Tibial artery (tissue), 4 donors: ENCODE data around the gene MICB.
A peak's percentile ranks its signal among the peaks of the same experiment; 100 is the strongest.

Experiments used
- DNase-seq, 2 donors: peaks; one replicate each; pipeline ENCODE4 v3.0.0-alpha.2; 2019
- H3K27ac ChIP-seq, 2 donors: fragments of 200-600 bp; sonication (generic) in 1 of 2; 1 replicate in 1 of 2; 2 replicates in 1 of 2; pipeline ENCODE4 v1.5.1; 2018 to 2019; ENCODE audit warnings: mild to moderate bottlenecking in 1 of 2
- H3K27me3 ChIP-seq, 2 donors: fragments of 200-600 bp; sonication (generic) in 1 of 2; one replicate each; pipeline versions ENCODE4 v1.5.1 to v1.6.0; 2016 to 2019
- H3K36me3 ChIP-seq, 3 donors: fragments of 200-600 bp; sonication (generic) in 2 of 3; one replicate each; pipeline ENCODE4 v1.5.1; 2016 to 2019; ENCODE audit warnings: mild to moderate bottlenecking in 2 of 3
- H3K4me1 ChIP-seq, 4 donors: fragments of 200-600 bp; sonication (generic) in 2 of 4; 1 replicate in 3 of 4; 2 replicates in 1 of 4; pipeline ENCODE4 v1.5.1; 2016 to 2019
- H3K4me3 ChIP-seq, 2 donors: fragments of 200-600 bp; sonication (generic) in 1 of 2; 1 replicate in 1 of 2; 2 replicates in 1 of 2; pipeline ENCODE4 v1.5.1; 2018 to 2019; ENCODE audit warnings: mild to moderate bottlenecking in 2 of 2
- H3K9me3 ChIP-seq, 3 donors: fragments of 200-600 bp; sonication (generic) in 1 of 3; one replicate each; pipeline ENCODE4 v1.5.1; 2016 to 2019
- CTCF ChIP-seq, 2 experiments: fragments of 200-600 bp in 1 of 2; fragments of 450-650 bp in 1 of 2; IDR thresholded peaks; one replicate each; pipeline ENCODE4 v1.5.1; 2017 to 2019; ENCODE audit warnings: antibody characterized with exemption in 2 of 2, mild to moderate bottlenecking in 1 of 2, moderate library complexity in 1 of 2
- intact Hi-C: fragments of 100-400 bp; cut with DNase I; formaldehyde crosslinking; loops from one replicate; pipeline ENCODE4 v1.15.0; 2023; ENCODE audit warnings: low total_unique reads

The MICB gene

GRCh38 chr6:31473244-31473643, 24.7 kb upstream of the MICB start:
- Histone ChIP-seq H3K27ac (no peak overlapping the region), H3K4me1 (no peaks in the 10 kb centered on the region), H3K4me3 (no peak overlapping the region), H3K9me3 (no peaks in the 10 kb centered on the region), H3K36me3 (no peaks in the 10 kb centered on the region), H3K27me3 (no peaks in the 10 kb centered on the region)
- TF ChIP-seq CTCF (IDR thresholded peaks at IDR 0.05), result no peak
- intact Hi-C loops, result no loop called here
- no peak for DNase-seq

- H3K36me3 ChIP-seq, result no peaks in the 10 kb centered on the region
- no peaks in the 10 kb centered on the region for H3K9me3 ChIP-seq
- no peaks in the 10 kb centered on the region for H3K27me3 ChIP-seq
- intact Hi-C loops, result no loop called here
- H3K27ac ChIP-seq, result no peak overlapping the region
- no peak overlapping the region for H3K4me3 ChIP-seq
- DNase-seq, result no peak
- H3K4me1 ChIP-seq, result no peaks in the 10 kb centered on the region
- TF ChIP-seq CTCF (IDR thresholded peaks at IDR 0.05), result no peak
These were observed 23.9 kb upstream of the MICB start for GRCh38 chr6:31473780-31474761.

- Histone ChIP-seq H3K4me1 (no peaks in the 10 kb centered on the region), H3K36me3 (no peaks in the 10 kb centered on the region), H3K9me3 (no peaks in the 10 kb centered on the region), H3K27me3 (no peaks in the 10 kb centered on the region), H3K27ac (no peak overlapping the region), H3K4me3 (no peak overlapping the region)
- DNase-seq, result no peak
- TF ChIP-seq CTCF (IDR thresholded peaks at IDR 0.05), result peak in 1 of 2 experiments; percentile 24
- intact Hi-C loops, result no loop called here
These were observed 23.1 kb upstream of the MICB start for GRCh38 chr6:31474871-31475286.

GRCh38 chr6:31476515-31477139, 21.3 kb upstream of the MICB start:
- no peak for DNase-seq
- intact Hi-C loops, result no loop called here
- no peak overlapping the region for H3K4me3 ChIP-seq

GRCh38 chr6:31477521-31477920, 20.4 kb upstream of the MICB start:
- Histone ChIP-seq H3K4me3 (no peak overlapping the region), H3K36me3 (no peaks in the 10 kb centered on the region), H3K27ac (no peak overlapping the region), H3K4me1 (no peaks in the 10 kb centered on the region), H3K27me3 (no peaks in the 10 kb centered on the region), H3K9me3 (no peaks in the 10 kb centered on the region)
- no peak for DNase-seq
- intact Hi-C loops, result no loop called here
- no peak for TF ChIP-seq CTCF (IDR thresholded peaks at IDR 0.05)

More at GRCh38 chr6:31476515-31477139, 21.3 kb upstream of the MICB start:
- H3K9me3 ChIP-seq, result no peaks in the 10 kb centered on the region
- H3K27me3 ChIP-seq, result no peaks in the 10 kb centered on the region
- no peak overlapping the region for H3K27ac ChIP-seq
- no peak for TF ChIP-seq CTCF (IDR thresholded peaks at IDR 0.05)
- no peaks in the 10 kb centered on the region for H3K36me3 ChIP-seq
- H3K4me1 ChIP-seq, result no peaks in the 10 kb centered on the region
